Stimulated activated CD8-positive, alpha-beta memory T cell treated with anti-CD3 and anti-CD28 coated beads, Interleukin-15, amount 100 ng/mL, for 24 hours (primary cell): ENCODE measurements around the gene ARHGEF5.
"Not testable (repeated sequence)": the region's sequence is repeated elsewhere in the genome, so short reads cannot be mapped to it uniquely, and the experiment has no call there.

Experiments
- DNase-seq: peaks from one replicate; pipeline ENCODE4 v3.0.0-alpha.2; 2020; ENCODE audit warnings: low read depth

Gene ARHGEF5

GRCh38 chr7:144355176-144355822 is at the start of gene ARHGEF5:
ARHGEF5 (plus strand) TSS chr7:144355402; CDS start chr7:144362670, 7,268 bp downstream.
- not testable (repeated sequence) for DNase-seq

GRCh38 chr7:144309702-144310101 is 45.5 kb upstream of the ARHGEF5 start:
- DNase-seq = not testable (repeated sequence)

GRCh38 chr7:144311218-144311617 is 44.0 kb upstream of the ARHGEF5 start:
- DNase-seq = not testable (repeated sequence)

GRCh38 chr7:144311872-144312469 is 43.2 kb upstream of the ARHGEF5 start, which contains the start of gene OR2A1:
OR2A1 (plus strand) TSS chr7:144312419; CDS start chr7:144318125, 5,706 bp downstream.
- not testable (repeated sequence) for DNase-seq

GRCh38 chr7:144317537-144317936 is 37.7 kb upstream of the ARHGEF5 start:
- not testable (repeated sequence) for DNase-seq

- DNase-seq = not testable (repeated sequence)
Measured at GRCh38 chr7:144319547-144319946, 35.7 kb upstream of the ARHGEF5 start.

- DNase-seq = not testable (repeated sequence)
Measured at GRCh38 chr7:144321677-144322206, 33.5 kb upstream of the ARHGEF5 start.

GRCh38 chr7:144323359-144323758 is 31.8 kb upstream of the ARHGEF5 start:
- DNase-seq = not testable (repeated sequence)

GRCh38 chr7:144325868-144326267 is 29.3 kb upstream of the ARHGEF5 start:
- not testable (repeated sequence) for DNase-seq

GRCh38 chr7:144330044-144330443 is 25.2 kb upstream of the ARHGEF5 start:
- DNase-seq = not testable (repeated sequence)

GRCh38 chr7:144331221-144331995 is 23.8 kb upstream of the ARHGEF5 start:
- DNase-seq = not testable (repeated sequence)

GRCh38 chr7:144331996-144332288 is 23.3 kb upstream of the ARHGEF5 start:
- DNase-seq = not testable (repeated sequence)

GRCh38 chr7:144348625-144349024 is 6.6 kb upstream of the ARHGEF5 start:
- DNase-seq = not testable (repeated sequence)

- not testable (repeated sequence) for DNase-seq
Measured at GRCh38 chr7:144351667-144352066, 3.5 kb upstream of the ARHGEF5 start.

- not testable (repeated sequence) for DNase-seq
Measured at GRCh38 chr7:144356185-144356584, 983 bp downstream of the ARHGEF5 start.

GRCh38 chr7:144356860-144357259 is 1.7 kb downstream of the ARHGEF5 start:
- not testable (repeated sequence) for DNase-seq

GRCh38 chr7:144362061-144362460 is 6.9 kb downstream of the ARHGEF5 start:
- DNase-seq = not testable (repeated sequence)

- DNase-seq = not testable (repeated sequence)
Measured at GRCh38 chr7:144365523-144365922, 10.3 kb downstream of the ARHGEF5 start.

- not testable (repeated sequence) for DNase-seq
Measured at GRCh38 chr7:144367250-144367649, 12.0 kb downstream of the ARHGEF5 start.

GRCh38 chr7:144369221-144369620 is 14.0 kb downstream of the ARHGEF5 start:
- DNase-seq = not testable (repeated sequence)

- no peak for DNase-seq
Measured at GRCh38 chr7:144378651-144379050, 23.4 kb downstream of the ARHGEF5 start.

GRCh38 chr7:144379776-144380384 is 24.7 kb downstream of the ARHGEF5 start:
- DNase-seq = no peak
